ENCODE data around the gene TRIM17. TPM values are rescaled to one million over a fixed set of nuclear protein-coding genes. Genes with fewer than 3 reads are reported as not detected.
A peak's percentile ranks its signal among the peaks of the same experiment; 100 is the strongest.

The TRIM17 gene
- total and polyA plus RNA-seq, 9 of the 15 experiments (the other 6 are each of a cell fraction or from before 2014, with no cell fraction given), result not detected

GRCh38 chr1:228367798-228368791 lies 48.6 kb downstream of the TRIM17 start:
- H3K9ac ChIP-seq (ENCODE audit: insufficient read depth in 1 of 2, low read depth in 2 of 2, low read length in 2 of 2), result peak overlapping the region; percentile 71 to 91
- H2AFZ ChIP-seq (ENCODE audit: low read depth, low read length), result peak overlapping the region; percentile 80
- no peaks in the 10 kb centered on the region for H3K36me3 ChIP-seq (ENCODE audit: control insufficient read depth, insufficient read depth, low read length)
- peaks cover 48 to 96% of the 10 kb centered on the region in 2 experiments for H3K4me1 ChIP-seq (replicated peaks in 1 of 2; ENCODE audit: control insufficient read depth in 2 of 2, insufficient read depth in 2 of 2, low read length in 2 of 2)
- H3K4me3 ChIP-seq, result peak overlapping the region; percentile 34
- in situ Hi-C loops (cut with MboI), result no loop called here
- DNase-seq (ENCODE audit: extremely low read depth in 1 of 4, low spot score in 3 of 4), result peak; percentile 95 to 96 (median 96)
- peaks cover 20% of the 10 kb centered on the region; the same call in 2 of the 3 replicates for H3K79me2 ChIP-seq (ENCODE audit: control insufficient read depth, insufficient read depth, low read length)
- WGBS (ENCODE audit: insufficient coverage, low coverage, missing lambda C conversion rate), result 5% methylated on average over 23 of the region's 25 CpGs
- no peaks in the 10 kb centered on the region for H3K9me3 ChIP-seq (replicated peaks; ENCODE audit: control insufficient read depth, insufficient read depth, low read depth, low read length)
- POLR2A ChIA-PET, result interaction anchor here (0.6 to 1.8 kb wide), 5 partner anchors 9 to 151 kb away, joined by 3 to 16 read pairs (median 4); a partner anchor contains a TSS
- no peaks in the 10 kb centered on the region for H4K20me1 ChIP-seq (replicated peaks; ENCODE audit: control insufficient read depth, insufficient read depth, low read length)
- CTCF ChIA-PET (ENCODE audit: low intra/inter-chr PET ratio), result interaction anchor here (0.6 kb wide), 2 partner anchors 47 to 156 kb away, joined by 4 read pairs; no protein-coding TSS in a partner anchor
- peak; percentile 93 for FAIRE-seq
- ATAC-seq, result peak; percentile 85
- H3K27ac ChIP-seq (ENCODE audit: extremely low read depth, low read depth, low read length), result peak overlapping the region; percentile 85
- H3K27me3 ChIP-seq (ENCODE audit: control insufficient read depth in 2 of 2, insufficient read depth in 2 of 2, low read length in 2 of 2), result no peaks in the 10 kb centered on the region
- H3K4me2 ChIP-seq (ENCODE audit: insufficient read depth, low read length), result peak overlapping the region; percentile 81
- intact Hi-C loops (cut with micrococcal nuclease), result loop anchor here (2.0 kb wide), 1 partner anchor 89 kb away; a partner anchor contains a TSS
- no TSS peak for BruUV-seq (replicated peaks)
- no peaks in the 10 kb centered on the region for H3K9me1 ChIP-seq (ENCODE audit: control insufficient read depth, insufficient read depth, low read length)
- TF ChIP-seq CBX3 (IDR thresholded peaks at IDR 0.05; ENCODE audit: borderline replicate concordance in 1 of 2, low read length in 2 of 2) (peak in 1 of 2 experiments; percentile 66; a peak in 2 of 3 replicates), TEAD1 (CRISPR knock-in tag; IDR thresholded peaks at IDR 0.05) (peak in 1 of 2 experiments; percentile 50; a peak in 1 of 4 replicates), ETV1 (tag; conservative IDR thresholded peaks at IDR 0.05; ENCODE audit: low read depth) (peak; percentile 95), PHF21A (IDR thresholded peaks at IDR 0.05; ENCODE audit: borderline replicate concordance, low read depth) (peak; percentile 69; the same call in 1 of the 2 replicates), BHLHE40 (IDR thresholded peaks at IDR 0.05; ENCODE audit: low read length) (no peak), ZKSCAN8 (CRISPR knock-in tag; IDR thresholded peaks at IDR 0.05) (no peak), ZNF318 (IDR thresholded peaks at IDR 0.05; ENCODE audit: borderline replicate concordance in 1 of 2, low read depth in 1 of 2) (no peak), TAF7 (tag; IDR thresholded peaks at IDR 0.05) (no peak), ILF3 (IDR thresholded peaks at IDR 0.05; ENCODE audit: borderline replicate concordance) (no peak)

All from K562 (cell line).